ENCODE data around the gene C10orf90.

DNA sequence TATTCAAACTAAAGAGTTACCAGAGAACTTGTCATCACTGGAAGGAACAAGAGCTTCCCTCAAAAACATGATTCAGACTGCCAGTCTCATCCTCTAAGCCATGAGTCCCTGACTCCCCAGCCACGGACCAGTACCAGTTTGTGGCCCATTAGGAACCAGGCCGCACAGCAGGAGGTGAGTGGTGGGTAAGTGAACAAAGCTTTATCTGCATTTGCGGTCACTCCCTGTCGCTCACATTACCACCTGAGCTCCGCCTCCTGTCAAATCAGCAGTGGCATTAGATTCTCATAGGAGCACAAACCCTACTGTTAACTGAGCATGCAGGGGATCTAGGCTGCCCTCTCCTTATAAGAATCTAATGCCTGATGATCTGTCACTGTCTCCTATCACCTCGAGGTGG is 42.2 kb upstream of the C10orf90 start:
- TF ChIP-seq, protein P1, sequence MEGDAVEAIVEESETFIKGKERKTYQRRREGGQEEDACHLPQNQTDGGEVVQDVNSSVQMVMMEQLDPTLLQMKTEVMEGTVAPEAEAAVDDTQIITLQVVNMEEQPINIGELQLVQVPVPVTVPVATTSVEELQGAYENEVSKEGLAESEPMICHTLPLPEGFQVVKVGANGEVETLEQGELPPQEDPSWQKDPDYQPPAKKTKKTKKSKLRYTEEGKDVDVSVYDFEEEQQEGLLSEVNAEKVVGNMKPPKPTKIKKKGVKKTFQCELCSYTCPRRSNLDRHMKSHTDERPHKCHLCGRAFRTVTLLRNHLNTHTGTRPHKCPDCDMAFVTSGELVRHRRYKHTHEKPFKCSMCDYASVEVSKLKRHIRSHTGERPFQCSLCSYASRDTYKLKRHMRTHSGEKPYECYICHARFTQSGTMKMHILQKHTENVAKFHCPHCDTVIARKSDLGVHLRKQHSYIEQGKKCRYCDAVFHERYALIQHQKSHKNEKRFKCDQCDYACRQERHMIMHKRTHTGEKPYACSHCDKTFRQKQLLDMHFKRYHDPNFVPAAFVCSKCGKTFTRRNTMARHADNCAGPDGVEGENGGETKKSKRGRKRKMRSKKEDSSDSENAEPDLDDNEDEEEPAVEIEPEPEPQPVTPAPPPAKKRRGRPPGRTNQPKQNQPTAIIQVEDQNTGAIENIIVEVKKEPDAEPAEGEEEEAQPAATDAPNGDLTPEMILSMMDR (IDR thresholded peaks at IDR 0.05), result no peak
- no peak for TF ChIP-seq POLR2A (IDR thresholded peaks at IDR 0.05)
